Memory B cell (primary cell): Measurements from ENCODE around the gene MREG.

Source experiments
- ATAC-seq: fragments of 150-1000 bp; cut with Tn5 transposase; 2 replicates; pipeline ENCODE4 v1.10.0; 2021; ENCODE audit warnings: low read depth, mild to moderate bottlenecking, moderate library complexity
- DNase-seq, 2 donors: peaks; one replicate each; pipeline ENCODE4 v3.0.0; 2022; ENCODE audit warnings: low spot score in 2 of 2
- H3K27ac Mint-ChIP-seq: one replicate; pipeline ENCODE4 v1.8.0; 2022; ENCODE audit warnings: mild to moderate bottlenecking, moderate library complexity, mixed read lengths
- H3K27me3 Mint-ChIP-seq: one replicate; pipeline ENCODE4 v1.8.0; 2022; ENCODE audit warnings: mixed read lengths
- H3K36me3 Mint-ChIP-seq: one replicate; pipeline ENCODE4 v1.8.0; 2022; ENCODE audit warnings: mild to moderate bottlenecking, mixed read lengths
- H3K4me1 Mint-ChIP-seq: one replicate; pipeline ENCODE4 v1.8.0; 2022; ENCODE audit warnings: mixed read lengths
- H3K4me3 Mint-ChIP-seq: one replicate; pipeline ENCODE4 v1.8.0; 2022; ENCODE audit warnings: mild to moderate bottlenecking, moderate library complexity, mixed read lengths
- H3K9me3 Mint-ChIP-seq: one replicate; pipeline ENCODE4 v1.8.0; 2022; ENCODE audit warnings: mixed read lengths

Gene MREG

DNA sequence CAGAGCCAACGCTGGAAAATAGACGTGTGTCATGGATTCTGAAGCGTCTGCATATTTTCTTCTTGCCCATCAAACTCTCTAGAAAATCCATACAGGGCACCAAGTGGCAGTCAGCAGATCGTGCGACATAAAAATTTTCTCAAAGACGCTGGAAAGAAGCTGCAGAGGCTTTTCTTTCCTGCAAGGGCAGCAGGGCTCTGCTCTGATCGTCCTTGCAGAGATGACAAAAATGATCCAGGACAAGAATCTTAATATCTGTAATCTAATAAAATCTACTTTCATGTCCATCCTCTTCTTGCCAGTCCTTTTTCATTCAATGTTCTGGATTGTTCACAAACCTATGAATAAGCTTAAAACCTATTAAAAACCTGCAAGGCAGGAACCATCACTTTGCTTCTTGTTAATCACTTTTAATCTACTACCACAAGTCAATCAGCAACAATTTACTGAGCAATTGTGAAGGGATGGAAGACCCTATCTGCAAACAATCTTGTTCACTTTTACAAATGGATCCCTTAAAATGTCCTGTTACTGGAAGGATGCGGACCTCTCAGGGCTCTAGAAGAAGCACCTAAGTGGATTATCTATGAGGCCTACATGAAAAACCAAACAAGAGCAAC, 93.6 kb downstream of the MREG start:
- H3K36me3 Mint-ChIP-seq = no peaks in the 10 kb centered on the region
- peaks cover 19% of the 10 kb centered on the region for H3K27me3 Mint-ChIP-seq
- DNase-seq (no peak), ATAC-seq (no peak)
- H3K4me3 Mint-ChIP-seq = no peak overlapping the region
- H3K9me3 Mint-ChIP-seq = no peaks in the 10 kb centered on the region
- no peak overlapping the region for H3K27ac Mint-ChIP-seq
- no peaks in the 10 kb centered on the region for H3K4me1 Mint-ChIP-seq

DNA sequence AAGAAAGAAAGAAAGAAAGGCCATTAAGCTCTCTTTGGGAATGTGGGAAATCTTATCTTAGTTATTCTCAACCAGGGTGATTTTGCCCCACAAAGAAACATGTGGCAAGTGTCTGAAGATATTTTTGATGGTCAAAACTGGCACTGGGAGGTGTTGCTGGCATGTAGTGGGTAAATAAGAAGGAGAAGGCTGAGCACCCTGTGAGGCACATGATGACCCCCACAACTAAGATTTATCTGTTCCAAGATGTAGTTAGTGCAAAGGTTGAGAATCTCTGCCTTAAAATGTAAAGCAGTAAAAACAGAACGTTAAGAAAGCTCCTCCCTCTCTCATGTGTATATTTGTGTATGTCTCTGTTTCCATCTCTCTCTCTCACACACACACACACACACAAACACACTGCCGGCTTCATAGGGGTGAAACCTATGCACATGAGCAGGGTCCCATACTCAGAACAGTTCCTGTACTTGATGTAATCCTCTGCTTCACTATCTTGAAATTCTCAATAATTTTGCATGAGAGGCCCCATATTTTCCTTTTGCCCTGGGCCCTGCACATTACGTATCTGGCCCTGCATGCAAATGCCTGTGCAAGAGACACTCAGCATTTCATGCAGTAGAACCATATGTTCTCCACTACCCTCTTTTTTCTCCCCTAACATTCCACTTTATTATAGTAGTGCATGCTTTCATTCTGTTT, 94.3 kb downstream of the MREG start:
- H3K4me3 Mint-ChIP-seq = no peak overlapping the region
- no peaks in the 10 kb centered on the region for H3K36me3 Mint-ChIP-seq
- peaks cover 3% of the 10 kb centered on the region for H3K4me1 Mint-ChIP-seq
- H3K9me3 Mint-ChIP-seq = no peaks in the 10 kb centered on the region
- DNase-seq (no peak), ATAC-seq (no peak)
- no peak overlapping the region for H3K27ac Mint-ChIP-seq
- H3K27me3 Mint-ChIP-seq = peaks cover 20% of the 10 kb centered on the region

DNA sequence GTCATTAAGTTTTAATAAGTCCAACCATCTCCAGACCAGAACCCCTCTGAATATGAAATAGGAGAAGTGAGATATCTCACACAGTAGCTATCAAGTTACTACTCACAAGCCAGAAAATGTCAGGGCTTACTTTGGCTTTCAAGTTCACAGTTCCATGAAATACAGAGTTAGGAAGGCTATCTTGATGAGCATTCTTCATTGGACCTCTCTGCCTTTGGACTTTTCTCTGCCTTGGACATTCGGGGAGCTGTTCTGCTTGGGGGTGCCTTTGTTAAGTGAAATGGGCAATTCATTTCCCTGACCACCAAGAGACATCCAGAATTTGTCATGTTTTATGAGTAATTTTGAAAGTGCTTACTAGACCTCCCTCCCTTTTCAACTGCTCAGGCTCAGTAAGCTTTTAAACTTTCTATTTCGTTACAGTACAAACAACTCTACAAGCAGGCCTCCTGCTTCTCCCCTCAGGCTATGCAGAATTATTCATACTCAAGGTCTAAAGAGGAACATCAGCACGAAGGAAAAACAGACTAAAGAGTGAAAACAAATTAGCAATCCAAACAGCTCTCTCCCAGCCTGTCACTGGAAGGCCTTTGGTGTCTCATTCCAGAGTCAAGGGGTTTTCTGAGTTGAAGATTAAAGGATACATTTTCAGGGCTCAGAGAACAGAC, 95.3 kb downstream of the MREG start:
- no peak for ATAC-seq
- Mint-ChIP-seq H3K27ac (no peak overlapping the region), H3K36me3 (no peaks in the 10 kb centered on the region), H3K4me3 (no peak overlapping the region), H3K4me1 (peaks cover 3% of the 10 kb centered on the region), H3K27me3 (peaks cover 14% of the 10 kb centered on the region), H3K9me3 (no peaks in the 10 kb centered on the region)
- DNase-seq = no peak

DNA sequence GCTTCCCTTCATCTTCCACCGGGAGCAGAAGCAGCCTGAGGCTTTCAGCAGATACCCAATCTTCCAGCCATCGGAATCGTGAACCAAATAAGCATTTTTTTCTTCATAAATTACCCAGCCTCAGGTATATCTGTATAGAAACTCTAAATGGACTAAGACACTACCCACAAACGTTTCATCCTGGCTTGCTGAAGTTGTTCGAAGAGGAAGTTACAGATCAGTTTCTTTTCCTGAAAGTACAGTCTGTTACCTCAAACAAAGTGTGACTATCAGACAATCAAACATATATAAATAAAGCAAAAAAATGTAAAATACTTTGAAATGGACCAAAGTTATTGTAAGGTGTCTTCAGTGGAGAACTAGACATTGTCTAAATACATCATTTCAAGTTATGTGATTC, 97.9 kb downstream of the MREG start:
- no peak for DNase-seq
- Mint-ChIP-seq H3K9me3 (no peaks in the 10 kb centered on the region), H3K4me1 (peaks cover 3% of the 10 kb centered on the region), H3K4me3 (no peak overlapping the region), H3K36me3 (no peaks in the 10 kb centered on the region), H3K27ac (no peak overlapping the region), H3K27me3 (peaks cover 14% of the 10 kb centered on the region)
- ATAC-seq = no peak

- DNase-seq (no peak), ATAC-seq (no peak)
- Mint-ChIP-seq H3K4me1 (peaks cover 3% of the 10 kb centered on the region), H3K27ac (no peak overlapping the region), H3K9me3 (no peaks in the 10 kb centered on the region), H3K36me3 (no peaks in the 10 kb centered on the region), H3K4me3 (no peak overlapping the region), H3K27me3 (peaks cover 15% of the 10 kb centered on the region)
Observed at GRCh38 chr2:215914777-215915165, 98.6 kb downstream of the MREG start.

GRCh38 chr2:215914054-215914776, 99.1 kb downstream of the MREG start:
- DNase-seq (no peak), ATAC-seq (no peak)
- Mint-ChIP-seq H3K9me3 (no peaks in the 10 kb centered on the region), H3K27ac (no peak overlapping the region), H3K27me3 (peaks cover 15% of the 10 kb centered on the region), H3K4me1 (peaks cover 3% of the 10 kb centered on the region), H3K36me3 (no peaks in the 10 kb centered on the region), H3K4me3 (no peak overlapping the region)

DNA sequence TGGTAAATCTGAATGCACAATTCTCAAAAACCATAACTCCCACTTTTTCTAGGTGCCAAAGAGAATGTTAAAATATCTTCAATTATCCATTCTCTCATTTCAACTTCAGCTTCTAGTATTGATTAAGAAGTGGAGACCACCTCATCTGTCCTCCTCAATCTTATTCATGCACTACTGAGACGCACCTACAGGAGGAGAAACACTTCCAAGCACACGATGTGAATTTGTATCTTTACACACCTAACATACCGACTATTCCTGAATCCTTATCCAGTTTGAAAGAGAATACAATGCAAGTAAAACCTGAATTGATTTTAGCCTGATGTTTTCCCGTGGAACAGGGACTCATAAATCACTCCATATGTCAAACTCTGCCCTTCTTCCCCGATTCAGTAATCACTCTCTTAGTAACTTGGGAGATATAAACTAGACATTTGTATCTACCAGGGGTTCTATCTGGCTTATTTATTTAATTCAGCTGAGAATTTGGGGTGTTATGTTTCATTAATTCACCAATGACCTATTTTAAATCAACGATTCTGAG, 101.0 kb downstream of the MREG start:
- ATAC-seq = no peak
- no peaks in the 10 kb centered on the region for H3K9me3 Mint-ChIP-seq
- H3K4me1 Mint-ChIP-seq = peaks cover 3% of the 10 kb centered on the region
- H3K36me3 Mint-ChIP-seq = no peaks in the 10 kb centered on the region
- peaks cover 19% of the 10 kb centered on the region for H3K27me3 Mint-ChIP-seq
- no peak for DNase-seq
- no peak overlapping the region for H3K27ac Mint-ChIP-seq
- H3K4me3 Mint-ChIP-seq = no peak overlapping the region

DNA sequence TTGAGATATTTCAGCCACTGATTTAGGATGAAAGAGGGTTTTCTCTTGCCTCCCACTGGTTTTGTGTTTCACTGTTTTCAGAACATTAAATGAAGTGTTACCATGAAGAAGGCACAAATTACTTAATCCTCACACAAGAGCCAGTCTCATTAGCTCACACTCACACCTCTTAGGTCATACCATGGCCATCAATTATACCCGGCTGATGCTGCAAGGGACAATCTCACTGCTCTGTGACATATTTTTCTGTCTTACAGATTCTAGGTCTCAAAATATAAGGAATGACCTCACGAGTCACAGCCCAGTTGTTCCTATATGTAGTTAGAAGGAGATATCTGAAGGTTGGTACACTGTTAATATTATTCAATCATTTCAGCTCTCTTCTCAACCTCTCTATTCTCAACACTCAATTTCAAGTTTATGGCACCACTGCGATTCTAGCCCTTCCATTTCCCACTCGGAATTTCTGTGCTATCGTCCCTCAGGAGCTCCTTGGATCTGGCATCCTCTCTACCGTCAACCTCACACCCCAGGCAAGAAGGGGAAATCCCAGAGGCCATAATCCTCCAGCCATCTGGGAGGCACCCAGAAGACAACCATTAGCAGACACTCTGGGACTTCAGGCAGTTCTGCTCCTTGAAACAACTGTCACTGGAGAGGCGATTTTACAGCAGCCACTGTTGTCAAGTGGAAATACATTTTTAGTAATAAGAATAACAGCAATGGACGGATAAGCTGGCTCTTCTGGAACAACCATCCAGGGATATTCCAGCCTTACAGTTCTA, 101.9 kb downstream of the MREG start:
- no peaks in the 10 kb centered on the region for H3K9me3 Mint-ChIP-seq
- no peak overlapping the region for H3K4me3 Mint-ChIP-seq
- ATAC-seq = no peak
- no peak overlapping the region for H3K27ac Mint-ChIP-seq
- H3K4me1 Mint-ChIP-seq = peaks cover 3% of the 10 kb centered on the region
- H3K27me3 Mint-ChIP-seq = peaks cover 14% of the 10 kb centered on the region
- H3K36me3 Mint-ChIP-seq = no peaks in the 10 kb centered on the region
- no peak for DNase-seq

DNA sequence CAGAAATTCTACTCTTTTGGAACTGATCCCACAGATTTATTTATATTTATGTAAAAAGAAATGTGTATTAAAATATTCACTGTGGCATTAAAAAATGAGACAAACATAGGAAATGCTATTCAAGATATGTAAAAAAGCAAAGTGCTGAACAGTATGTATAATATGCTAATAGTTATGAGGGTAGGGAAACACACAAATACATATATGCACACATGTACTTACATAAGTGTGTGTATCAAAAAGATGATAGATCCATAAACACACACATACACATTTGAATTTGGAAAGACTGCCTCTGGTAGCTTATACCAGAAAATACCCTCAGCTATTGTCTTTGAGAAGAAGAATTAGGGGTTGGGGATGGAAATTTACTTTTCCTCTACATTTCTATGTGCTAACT, 103.2 kb downstream of the MREG start:
- Mint-ChIP-seq H3K36me3 (no peaks in the 10 kb centered on the region), H3K27ac (no peak overlapping the region), H3K4me3 (no peak overlapping the region), H3K27me3 (peaks cover 11% of the 10 kb centered on the region), H3K4me1 (peaks cover 3% of the 10 kb centered on the region), H3K9me3 (no peaks in the 10 kb centered on the region)
- ATAC-seq (no peak), DNase-seq (no peak)

DNA sequence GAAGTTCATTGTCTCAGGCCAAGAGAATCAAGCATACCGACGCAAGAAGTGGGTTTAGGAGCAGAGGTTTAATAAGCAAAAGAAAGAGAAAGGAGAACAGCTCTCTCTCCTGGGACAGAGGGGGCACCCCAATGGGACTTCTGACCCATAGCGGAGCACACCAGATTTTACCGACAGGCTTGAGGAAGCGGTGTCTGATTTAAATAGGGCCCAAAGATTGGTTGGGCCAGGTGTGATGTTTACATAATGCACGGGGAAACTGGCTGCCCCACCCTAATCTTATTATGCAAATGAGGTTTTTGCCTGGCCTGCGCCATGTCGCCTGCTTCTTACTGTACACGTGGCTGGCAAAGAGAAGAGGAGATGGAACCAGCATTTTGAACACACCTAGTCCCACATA, 106.2 kb downstream of the MREG start:
- H3K4me3 Mint-ChIP-seq = no peak overlapping the region
- H3K9me3 Mint-ChIP-seq = no peaks in the 10 kb centered on the region
- no peaks in the 10 kb centered on the region for H3K36me3 Mint-ChIP-seq
- peaks cover 11% of the 10 kb centered on the region for H3K27me3 Mint-ChIP-seq
- ATAC-seq (peak; percentile 51), DNase-seq (no peak)
- no peak overlapping the region for H3K27ac Mint-ChIP-seq
- H3K4me1 Mint-ChIP-seq = no peaks in the 10 kb centered on the region

DNA sequence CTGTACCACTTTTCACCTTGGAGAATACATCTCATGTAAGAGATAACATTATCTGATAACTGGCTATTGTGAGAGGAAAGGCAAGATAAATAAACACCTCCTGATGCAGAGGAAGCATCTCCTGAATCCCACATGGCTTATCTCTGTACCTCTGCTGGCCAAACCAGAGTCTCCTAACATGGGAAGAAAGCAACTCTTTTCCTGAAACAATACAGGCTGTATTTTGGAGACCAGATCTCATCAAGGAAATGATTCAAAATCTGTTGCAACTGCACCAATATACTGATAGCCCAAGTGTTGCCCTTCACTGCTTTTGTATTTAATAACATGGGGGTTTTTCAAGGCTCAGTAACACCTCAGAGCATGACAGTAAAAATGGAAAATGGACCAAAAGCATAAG, 106.9 kb downstream of the MREG start:
- H3K27ac Mint-ChIP-seq = no peak overlapping the region
- H3K9me3 Mint-ChIP-seq = no peaks in the 10 kb centered on the region
- no peak for ATAC-seq
- H3K36me3 Mint-ChIP-seq = no peaks in the 10 kb centered on the region
- H3K27me3 Mint-ChIP-seq = peaks cover 9% of the 10 kb centered on the region
- no peaks in the 10 kb centered on the region for H3K4me1 Mint-ChIP-seq
- no peak overlapping the region for H3K4me3 Mint-ChIP-seq
- no peak for DNase-seq

DNA sequence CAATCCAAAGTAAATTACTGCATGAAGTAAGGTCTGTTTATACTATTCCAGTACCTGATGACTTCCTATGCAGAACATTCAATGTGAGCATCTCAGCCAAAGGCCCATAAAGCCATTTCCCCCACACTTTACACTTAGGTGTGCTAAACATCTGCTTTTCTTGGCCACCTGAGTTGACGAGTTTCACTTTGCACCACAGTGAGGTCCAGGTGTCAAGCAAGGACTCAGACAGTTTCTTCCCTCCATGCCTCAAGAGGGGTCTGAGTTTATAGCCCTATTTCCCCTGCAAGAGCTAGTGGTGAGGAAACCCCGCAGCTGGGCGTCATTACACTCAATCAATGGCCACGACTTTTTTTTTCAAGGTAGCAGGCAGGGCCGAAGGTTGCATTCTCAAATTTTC, 107.7 kb downstream of the MREG start:
- Mint-ChIP-seq H3K27ac (no peak overlapping the region), H3K4me1 (peaks cover 4% of the 10 kb centered on the region), H3K27me3 (peaks cover 9% of the 10 kb centered on the region), H3K4me3 (no peak overlapping the region), H3K9me3 (no peaks in the 10 kb centered on the region), H3K36me3 (no peaks in the 10 kb centered on the region)
- no peak for DNase-seq
- ATAC-seq = no peak

GRCh38 chr2:215904101-215904500, 109.2 kb downstream of the MREG start:
- DNase-seq (no peak), ATAC-seq (no peak)
- Mint-ChIP-seq H3K27me3 (peaks cover 6% of the 10 kb centered on the region), H3K36me3 (no peaks in the 10 kb centered on the region), H3K4me3 (no peak overlapping the region), H3K9me3 (no peaks in the 10 kb centered on the region), H3K4me1 (peaks cover 4% of the 10 kb centered on the region), H3K27ac (no peak overlapping the region)
